A549 (cell line): ENCODE results near the gene COL5A1. TPM values are rescaled to one million over a fixed set of nuclear protein-coding genes. Genes with fewer than 3 reads are reported as not detected.

Experiments
- ATAC-seq, 2 experiments: fragments of 200-7000 bp in 1 of 2; fragments of >200 bp in 1 of 2; cut with Nextera tagmentation in 1 of 2; cut with Tn5 transposase in 1 of 2; 3 replicates each; pipeline versions ENCODE4 v1.8.0 to v1.9.1; 2018 to 2020; ENCODE audit warnings: mild to moderate bottlenecking in 1 of 2, moderate library complexity in 1 of 2
- CTCF ChIA-PET: fragments of 300-600 bp; sonication (Branson Sonifier 250); formaldehyde crosslinking; extraction: SDS; loops from one replicate; lab custom pipeline; 2021; ENCODE audit warnings: antibody characterized with exemption, inconsistent platforms; lab: Yijun Ruan, JAX
- POLR2A ChIA-PET: fragments of 350-600 bp; formaldehyde crosslinking; extraction: SDS; loops from one replicate; lab custom pipeline; 2021; ENCODE audit warnings: antibody characterized with exemption, inconsistent platforms; lab: Yijun Ruan, JAX
- DNase-seq, 2 experiments: peaks; one replicate each; pipeline versions ENCODE4 v3.0.0 to v3.0.0-alpha.2; 2011 to 2016; ENCODE audit warnings: low read depth in 1 of 2, low spot score in 1 of 2
- FAIRE-seq: peaks from 2 replicates; lab custom pipeline; 2011; peaks lifted over from hg19 to GRCh38; lab: Jason Lieb, UNC
- H3K27ac ChIP-seq, 2 experiments: fragments of >200 bp; sonication (Bioruptor Twin); formaldehyde crosslinking; 3 replicates each; pipeline ENCODE4 v1.5.1; 2016 to 2017
- H3K4me1 ChIP-seq: fragments of >200 bp; sonication (Bioruptor Twin); formaldehyde crosslinking; 3 replicates; pipeline ENCODE4 v1.6.1; 2016
- H3K4me2 ChIP-seq: fragments of >200 bp; sonication (Bioruptor Twin); formaldehyde crosslinking; 3 replicates; pipeline ENCODE4 v1.6.1; 2016
- H3K4me3 ChIP-seq: fragments of >200 bp; sonication (Bioruptor Twin); formaldehyde crosslinking; 3 replicates; pipeline ENCODE4 v1.5.1; 2016
- H3K9me3 ChIP-seq: fragments of >200 bp; sonication (Bioruptor Twin); formaldehyde crosslinking; 3 replicates; pipeline ENCODE4 v1.6.1; 2016
- BCL3 ChIP-seq: fragments of >200 bp; sonication (Bioruptor Twin); formaldehyde crosslinking; IDR thresholded peaks from 3 replicates; pipeline ENCODE4 v1.6.1; 2016
- CEBPB ChIP-seq, 2 experiments: fragments of >200 bp in 1 of 2; sonication (Bioruptor Twin) in 1 of 2; formaldehyde crosslinking in 1 of 2; IDR thresholded peaks; 2 replicates each; pipeline ENCODE4 v1.6.1; 2012 to 2016
- CHD2 ChIP-seq: fragments of 150-350 bp; IDR thresholded peaks from 2 replicates; pipeline ENCODE4 v1.6.1; 2014; ENCODE audit warnings: low read length; ENCODE audit not compliant: partially characterized antibody
- EHF ChIP-seq: fragments of 250-450 bp; sonication (Bioruptor Pico); IDR thresholded peaks from 2 replicates; pipeline ENCODE4 v1.5.0; 2020; ENCODE audit warnings: mild to moderate bottlenecking
- ESRRA ChIP-seq: fragments of 150-350 bp; IDR thresholded peaks from 2 replicates; pipeline ENCODE4 v1.6.1; 2014; ENCODE audit warnings: mild to moderate bottlenecking, low read length, borderline replicate concordance
- FOSL2 ChIP-seq, 2 experiments: fragments of 450-650 bp in 1 of 2; fragments of >200 bp in 1 of 2; sonication (Bioruptor Twin) in 1 of 2; formaldehyde crosslinking; IDR thresholded peaks; 2 replicates each; pipeline versions ENCODE4 v1.5.0 to v1.6.1; 2016 to 2020; ENCODE audit warnings: mild to moderate bottlenecking in 1 of 2, moderate library complexity in 1 of 2
- FOXS1 ChIP-seq: fragments of 250-450 bp; sonication (Bioruptor Pico); IDR thresholded peaks from 2 replicates; pipeline ENCODE4 v1.5.0; 2020; ENCODE audit warnings: mild to moderate bottlenecking, moderate library complexity
- HES2 ChIP-seq: fragments of >200 bp; sonication (Bioruptor Twin); formaldehyde crosslinking; IDR thresholded peaks from 2 replicates; pipeline ENCODE4 v1.6.1; 2016
- HEYL ChIP-seq: fragments of 250-450 bp; sonication (Bioruptor Pico); IDR thresholded peaks from 2 replicates; pipeline ENCODE4 v1.8.0; 2021; ENCODE audit warnings: mild to moderate bottlenecking, moderate library complexity
- HOXA7 ChIP-seq: fragments of 250-450 bp; sonication (Bioruptor Pico); IDR thresholded peaks from 2 replicates; pipeline ENCODE4 v1.5.0; 2020; ENCODE audit warnings: mild to moderate bottlenecking, moderate library complexity
- KDM1A ChIP-seq: fragments of 200-600 bp; sonication (generic); IDR thresholded peaks from 2 replicates; pipeline ENCODE4 v1.6.1; 2016; ENCODE audit warnings: low read depth, mild to moderate bottlenecking
- KDM5A ChIP-seq: fragments of 200-600 bp; sonication (generic); IDR thresholded peaks from 2 replicates; pipeline ENCODE4 v1.6.1; 2016; ENCODE audit warnings: antibody characterized with exemption, mild to moderate bottlenecking
- MAFK ChIP-seq: fragments of 450-650 bp; IDR thresholded peaks from 2 replicates; pipeline ENCODE4 v1.6.1; 2014; ENCODE audit not compliant: partially characterized antibody
- MAZ ChIP-seq: fragments of 150-350 bp; IDR thresholded peaks from 2 replicates; pipeline ENCODE4 v1.6.1; 2014; ENCODE audit warnings: antibody characterized with exemption, low read depth, low read length, borderline replicate concordance
- NFE2L2 ChIP-seq: fragments of 150-350 bp; conservative IDR thresholded peaks from 2 replicates; pipeline ENCODE4 v1.6.1; 2014; ENCODE audit warnings: low read length
- NPAS2 ChIP-seq: fragments of 250-450 bp; sonication (Bioruptor Pico); IDR thresholded peaks from 2 replicates; pipeline ENCODE4 v1.8.0; 2022; ENCODE audit warnings: mild to moderate bottlenecking, moderate library complexity, borderline replicate concordance
- RAD21 ChIP-seq, 2 experiments: fragments of >200 bp in 1 of 2; sonication (Bioruptor Twin) in 1 of 2; formaldehyde crosslinking in 1 of 2; IDR thresholded peaks in 1 of 2; conservative IDR thresholded peaks in 1 of 2; 2 replicates in 1 of 2; 3 replicates in 1 of 2; pipeline ENCODE4 v1.6.1; 2012 to 2018; ENCODE audit warnings: inconsistent platforms in 1 of 2
- REST ChIP-seq: fragments of 200-600 bp; sonication (generic); IDR thresholded peaks from 2 replicates; pipeline ENCODE4 v1.6.1; 2016; ENCODE audit warnings: antibody characterized with exemption, mild to moderate bottlenecking, moderate library complexity
- SMC3 ChIP-seq: fragments of >200 bp; sonication (Bioruptor Twin); formaldehyde crosslinking; IDR thresholded peaks from 3 replicates; pipeline ENCODE4 v1.6.1; 2018; ENCODE audit warnings: inconsistent platforms
- USF2 ChIP-seq: fragments of 450-650 bp; IDR thresholded peaks from 2 replicates; pipeline ENCODE4 v1.6.1; 2014; ENCODE audit warnings: antibody characterized with exemption
- ZSCAN20 ChIP-seq: fragments of 250-450 bp; sonication (Bioruptor Pico); IDR thresholded peaks from 2 replicates; pipeline ENCODE4 v1.8.0; 2022; ENCODE audit warnings: mild to moderate bottlenecking, moderate library complexity
- WGBS: methylation state at CpG from one replicate; pipeline ENCODE4 v1.1.6; 2017; ENCODE audit errors: missing lambda C conversion rate; 5-methylcytosine and 5-hydroxymethylcytosine counted together
- polyA plus RNA-seq, 4 experiments: library from polyadenylated mRNA; depleted of rRNA in 3 of 4; stranded (reverse); fragments of >200 nt; fragmentation: RNase III in 1 of 4; extraction: RNeasy Plus Mini Kit Qiagen cat#74134 plus additional on column Dnase treatment in 1 of 4; gene quantifications; 2 replicates in 3 of 4; 3 replicates in 1 of 4; pipeline ENCODE4 v1.2.3, GENCODE V29; 2011 to 2017

COL5A1 gene
- polyA plus RNA-seq, 2 of the 4 experiments (the other 2 are of a cell fraction), result 16.1 to 67.5 TPM

- POLR2A ChIA-PET, result no interaction called here
- TF ChIP-seq BCL3 (no peak), USF2 (no peak), CHD2 (no peak), FOXS1 (CRISPR knock-in tag) (no peak), ESRRA (no peak), NPAS2 (CRISPR knock-in tag) (no peak), REST (no peak), HES2 (no peak), RAD21 (conservative IDR thresholded peaks at IDR 0.05 in 1 of 2, IDR thresholded peaks at IDR 0.05 in 1 of 2) (no peak), MAZ (no peak), ZSCAN20 (no peak), CEBPB (IDR thresholded peaks at IDR 0.05) (no peak), HOXA7 (no peak), HEYL (no peak), NFE2L2 (no peak), MAFK (no peak), EHF (CRISPR knock-in tag) (no peak)
- TF ChIP-seq, all 56 proteins: peak for 0
- FAIRE-seq (no peak), DNase-seq (no peak), ATAC-seq (no peak)
- Histone ChIP-seq H3K9me3 (no peaks in the 10 kb centered on the region), H3K4me1 (peaks cover 10% of the 10 kb centered on the region), H3K4me3 (no peak overlapping the region), H3K4me2 (no peak overlapping the region), H3K27ac (no peak overlapping the region)
- 65% methylated on average over 6 of the region's 6 CpGs for WGBS
- CTCF ChIA-PET, result interaction anchor here (0.6 to 3.6 kb wide), 6 partner anchors 9 to 915 kb away, joined by 3 to 19 read pairs (median 4); no protein-coding TSS in a partner anchor
These were observed 50.9 kb downstream of the COL5A1 start for GRCh38 chr9:134692573-134692860.

- no peak overlapping the region for H3K27ac ChIP-seq
- no peak overlapping the region for H3K4me2 ChIP-seq
- H3K4me1 ChIP-seq, result peaks cover 13% of the 10 kb centered on the region
- POLR2A ChIA-PET, result no interaction called here
- H3K9me3 ChIP-seq, result no peaks in the 10 kb centered on the region
- DNase-seq, result no peak
- no peak overlapping the region for H3K4me3 ChIP-seq
- no peak for ATAC-seq
- CTCF ChIA-PET, result interaction anchor here (0.6 to 3.6 kb wide), 10 partner anchors 9 to 916 kb away, joined by 3 to 19 read pairs (median 3); no protein-coding TSS in a partner anchor
- TF ChIP-seq CEBPB (IDR thresholded peaks at IDR 0.05) (no peak), KDM5A (no peak), FOSL2 (IDR thresholded peaks at IDR 0.05) (no peak), FOSL2 (CRISPR knock-in tag; IDR thresholded peaks at IDR 0.05) (no peak), SMC3 (no peak), KDM1A (no peak)
- no peak for FAIRE-seq
- 92% methylated on average over 9 of the region's 9 CpGs for WGBS
These were observed 51.4 kb downstream of the COL5A1 start for GRCh38 chr9:134693011-134693410.
